ENCODE data around the gene TRIM49C. TPM values are rescaled to one million over a fixed set of nuclear protein-coding genes. Genes with fewer than 3 reads are reported as not detected.

Gene TRIM49C
- total RNA-seq (2022; extraction: Qiagen RNA extraction; ENCODE audit: low read depth): not detected in 5 replicates

GRCh38 chr11:90030806-90031205, at the start of gene TRIM49C:
TRIM49C (plus strand) TSS chr11:90031106; CDS start chr11:90035212, 4,106 bp downstream.

GRCh38 chr11:90085650-90086049, 54.7 kb downstream of the TRIM49C start, which contains the start of gene UBTFL1:
UBTFL1 (plus strand) TSS chr11:90085950; CDS start chr11:90085950, 0 bp downstream.

Other genes with a start within 250 kb of the TRIM49C start
- not detected in 5 replicates for gene TRIM49, start 222.5 kb upstream of the TRIM49C start, total RNA-seq (2022; extraction: Qiagen RNA extraction; ENCODE audit: low read depth)
- gene TRIM64B, start 152.6 kb upstream of the TRIM49C start, total RNA-seq (2022; extraction: Qiagen RNA extraction; ENCODE audit: low read depth): not detected in 5 replicates
- 0.05 TPM in 1 of 5 replicates, not detected in the others for gene TRIM49D1, start 108.9 kb upstream of the TRIM49C start, total RNA-seq (2022; extraction: Qiagen RNA extraction; ENCODE audit: low read depth)
- gene TRIM49D2, start 107.0 kb upstream of the TRIM49C start, total RNA-seq (2022; extraction: Qiagen RNA extraction; ENCODE audit: low read depth): not detected in 5 replicates
- not detected in 5 replicates for gene TRIM64, start 65.1 kb upstream of the TRIM49C start, total RNA-seq (2022; extraction: Qiagen RNA extraction; ENCODE audit: low read depth)
- not detected in 5 replicates for gene UBTFL1, start 54.8 kb downstream of the TRIM49C start, total RNA-seq (2022; extraction: Qiagen RNA extraction; ENCODE audit: low read depth)
- gene NAALAD2, start 103.6 kb downstream of the TRIM49C start, total RNA-seq (2022; extraction: Qiagen RNA extraction; ENCODE audit: low read depth): not detected in 5 replicates
- 68.2 to 107 TPM (median 102 TPM) in 5 replicates for gene CHORDC1, start 191.9 kb downstream of the TRIM49C start, total RNA-seq (2022; extraction: Qiagen RNA extraction; ENCODE audit: low read depth)

Data from A549 treated with RU486 at 1 μM for 4 hours (cell line).